ENCODE measurements around the gene DAB1.

DNA sequence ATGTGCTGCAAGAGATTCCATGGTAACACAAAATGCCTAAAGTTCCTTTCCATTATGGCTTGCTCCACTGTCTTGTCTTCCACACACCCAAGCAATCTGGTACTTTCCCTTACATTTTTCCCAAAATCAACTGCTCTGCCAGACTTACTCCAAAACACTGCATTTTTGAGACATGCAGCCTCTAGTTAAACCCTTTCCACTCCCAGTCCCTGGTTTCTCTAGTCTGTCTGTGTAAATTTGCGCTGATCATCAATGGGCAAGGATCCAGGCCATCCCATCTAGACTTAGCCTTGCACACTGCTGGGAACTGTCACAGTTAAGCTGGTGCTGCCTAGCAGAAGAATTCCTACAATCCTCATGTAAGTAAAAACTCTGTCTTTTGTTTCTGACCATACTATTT, 47.8 kb downstream of the DAB1 start:
- TF ChIP-seq ZNF384 (IDR thresholded peaks at IDR 0.05) (no peak), TARDBP (IDR thresholded peaks at IDR 0.05) (no peak), L3MBTL2 (conservative IDR thresholded peaks at IDR 0.05) (no peak), FOXM1 (IDR thresholded peaks at IDR 0.05; ENCODE audit: borderline replicate concordance) (no peak), ARNT (IDR thresholded peaks at IDR 0.05) (no peak), ELF4 (IDR thresholded peaks at IDR 0.05) (no peak), SP1 (IDR thresholded peaks at IDR 0.05) (no peak), FOXK2 (IDR thresholded peaks at IDR 0.05) (no peak), HDGF (IDR thresholded peaks at IDR 0.05; ENCODE audit: borderline replicate concordance) (no peak), BHLHE40 (IDR thresholded peaks at IDR 0.05; ENCODE audit: borderline replicate concordance) (no peak), CTBP1 (IDR thresholded peaks at IDR 0.05; ENCODE audit: borderline replicate concordance) (no peak)
- TF ChIP-seq, protein P1, sequence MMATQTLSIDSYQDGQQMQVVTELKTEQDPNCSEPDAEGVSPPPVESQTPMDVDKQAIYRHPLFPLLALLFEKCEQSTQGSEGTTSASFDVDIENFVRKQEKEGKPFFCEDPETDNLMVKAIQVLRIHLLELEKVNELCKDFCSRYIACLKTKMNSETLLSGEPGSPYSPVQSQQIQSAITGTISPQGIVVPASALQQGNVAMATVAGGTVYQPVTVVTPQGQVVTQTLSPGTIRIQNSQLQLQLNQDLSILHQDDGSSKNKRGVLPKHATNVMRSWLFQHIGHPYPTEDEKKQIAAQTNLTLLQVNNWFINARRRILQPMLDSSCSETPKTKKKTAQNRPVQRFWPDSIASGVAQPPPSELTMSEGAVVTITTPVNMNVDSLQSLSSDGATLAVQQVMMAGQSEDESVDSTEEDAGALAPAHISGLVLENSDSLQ (IDR thresholded peaks at IDR 0.05), result no peak
